ENCODE data around the gene HECTD1.

DNA sequence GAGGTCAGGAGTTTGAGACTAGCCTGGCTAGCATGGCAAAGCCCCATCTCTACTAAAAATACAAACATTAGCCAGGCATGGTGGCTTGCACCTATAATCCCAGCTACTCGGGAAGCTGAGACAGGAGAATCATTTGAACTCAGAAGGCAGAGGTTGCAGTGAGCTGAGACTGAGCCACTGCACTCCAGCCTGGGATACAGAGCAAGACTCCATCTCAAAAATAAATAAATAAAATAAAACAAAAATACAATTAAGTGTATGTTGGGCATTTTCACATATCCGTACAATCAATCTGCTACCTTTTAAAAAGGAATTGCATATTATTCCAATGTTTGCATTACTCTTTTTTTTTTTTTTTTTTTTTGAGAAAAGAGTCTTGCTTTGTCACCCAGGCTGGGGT lies 47.7 kb upstream of the HECTD1 start:
- TF ChIP-seq POLR2A (IDR thresholded peaks at IDR 0.05; ENCODE audit: low read length): no peak
- TF ChIP-seq GATA1 (IDR thresholded peaks at IDR 0.05; ENCODE audit: low read depth, low read length): no peak
